ENCODE results near the gene GLTPD2.

- TF ChIP-seq CTCF (IDR thresholded peaks at IDR 0.05): no peak
- no peak for TF ChIP-seq EZH2 (IDR thresholded peaks at IDR 0.05; ENCODE audit: borderline replicate concordance, insufficient read depth, low read depth, low read length, poor library complexity, severe bottlenecking)
Measured at GRCh38 chr17:4742629-4743028, 46.1 kb upstream of the GLTPD2 start.
